NCI-H446 treated with DMSO at 0.1 percent for 48 hours (cell line): ENCODE data around the gene ZNF407.

Experiments used
- DNase-seq: peaks from one replicate; lab custom pipeline; 2025; lab: John Stamatoyannopoulos, UW

Gene ZNF407

GRCh38 chr18:74788657-74789056, 191.0 kb downstream of the ZNF407 start:
- no peak for DNase-seq

- no peak for DNase-seq
Observed at GRCh38 chr18:74789078-74789477, 191.4 kb downstream of the ZNF407 start.

GRCh38 chr18:74790451-74790850, 192.8 kb downstream of the ZNF407 start:
- no peak for DNase-seq

- DNase-seq = no peak
Observed at GRCh38 chr18:74791501-74792194, 194.0 kb downstream of the ZNF407 start.

- no peak for DNase-seq
Observed at GRCh38 chr18:74793746-74794145, 196.1 kb downstream of the ZNF407 start.

- no peak for DNase-seq
Observed at GRCh38 chr18:74795751-74796150, 198.1 kb downstream of the ZNF407 start.

- no peak for DNase-seq
Observed at GRCh38 chr18:74796211-74796610, 198.5 kb downstream of the ZNF407 start.

- peak; percentile 15 for DNase-seq
Observed at GRCh38 chr18:74796841-74797576, 199.3 kb downstream of the ZNF407 start.

- DNase-seq = no peak
Observed at GRCh38 chr18:74797577-74798151, 200.0 kb downstream of the ZNF407 start.

- no peak for DNase-seq
Observed at GRCh38 chr18:74799542-74799941, 201.9 kb downstream of the ZNF407 start.

GRCh38 chr18:74800098-74800497, 202.4 kb downstream of the ZNF407 start:
- DNase-seq = no peak

- DNase-seq = no peak
Observed at GRCh38 chr18:74803117-74803516, 205.4 kb downstream of the ZNF407 start.

GRCh38 chr18:74803769-74804168, 206.1 kb downstream of the ZNF407 start:
- DNase-seq = no peak

GRCh38 chr18:74804677-74805076, 207.0 kb downstream of the ZNF407 start:
- no peak for DNase-seq

- no peak for DNase-seq
Observed at GRCh38 chr18:74806073-74806472, 208.4 kb downstream of the ZNF407 start.

GRCh38 chr18:74806700-74807416, 209.2 kb downstream of the ZNF407 start:
- no peak for DNase-seq

- DNase-seq = no peak
Observed at GRCh38 chr18:74817576-74817975, 219.9 kb downstream of the ZNF407 start.

GRCh38 chr18:74818516-74819175, 221.0 kb downstream of the ZNF407 start:
- DNase-seq = no peak

GRCh38 chr18:74819433-74820059, 221.9 kb downstream of the ZNF407 start:
- no peak for DNase-seq

- DNase-seq = no peak
Observed at GRCh38 chr18:74820160-74820780, 222.6 kb downstream of the ZNF407 start.

GRCh38 chr18:74825460-74825859, 227.8 kb downstream of the ZNF407 start:
- DNase-seq = no peak
